Measurements from ENCODE around the gene PLCXD3. TPM values are rescaled to one million over a fixed set of nuclear protein-coding genes. Genes with fewer than 3 reads are reported as not detected.

Gene PLCXD3
- total RNA-seq, 3 donors from 2014 or later = 0.29 to 1.6 (median 1.2) TPM

DNA sequence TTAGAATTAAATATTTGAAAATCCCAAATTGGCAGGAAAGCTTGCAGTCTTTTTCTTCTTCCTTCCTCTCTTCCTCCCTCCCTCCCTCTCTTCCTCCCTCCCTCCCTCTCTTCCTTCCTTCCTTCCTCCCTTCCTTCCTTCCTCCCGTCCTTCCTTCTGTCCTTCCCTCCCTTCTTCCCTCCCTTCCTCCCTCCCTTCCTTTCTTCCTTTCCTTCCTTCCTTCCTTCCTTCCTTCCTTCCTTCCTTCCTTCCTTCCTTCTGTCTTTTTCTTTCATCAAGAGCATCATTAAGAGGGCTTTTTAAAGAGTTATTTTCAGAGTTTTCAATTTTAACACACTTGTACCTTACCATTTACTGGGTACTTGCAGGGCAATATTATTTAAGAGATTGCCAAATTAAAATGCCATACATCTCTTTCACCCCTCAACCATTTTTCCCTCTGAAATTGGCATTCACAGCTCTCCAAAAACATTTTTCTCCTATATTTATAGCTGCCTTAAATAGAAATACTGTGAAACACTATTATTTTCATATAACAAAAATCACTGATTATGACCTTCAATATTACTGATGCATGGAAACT lies 197.8 kb downstream of the PLCXD3 start:
- Histone ChIP-seq H3K4me3 (no peak overlapping the region), H3K4me1 (ENCODE audit: low read depth) (no peaks in the 10 kb centered on the region), H3K9me3 (no peaks in the 10 kb centered on the region), H3K36me3 (ENCODE audit: low read depth) (no peaks in the 10 kb centered on the region)
- intact Hi-C loops (cut with DNase I, micrococcal nuclease) = no loop called here
- no peak for DNase-seq
- no peak for ATAC-seq
- TF ChIP-seq CTCF (IDR thresholded peaks at IDR 0.05) = no peak

- DNase-seq = no peak
- Histone ChIP-seq H3K4me1 (ENCODE audit: low read depth) (no peaks in the 10 kb centered on the region), H3K4me3 (no peak overlapping the region), H3K9me3 (no peaks in the 10 kb centered on the region), H3K36me3 (ENCODE audit: low read depth) (no peaks in the 10 kb centered on the region)
- no peak for ATAC-seq
- intact Hi-C loops (cut with DNase I, micrococcal nuclease) = no loop called here
- no peak for TF ChIP-seq CTCF (IDR thresholded peaks at IDR 0.05)
These were observed 198.3 kb downstream of the PLCXD3 start for GRCh38 chr5:41312066-41312465.

GRCh38 chr5:41309275-41309674 lies 201.1 kb downstream of the PLCXD3 start:
- Histone ChIP-seq H3K4me3 (no peak overlapping the region), H3K36me3 (ENCODE audit: low read depth) (no peaks in the 10 kb centered on the region), H3K4me1 (ENCODE audit: low read depth) (no peaks in the 10 kb centered on the region), H3K9me3 (no peaks in the 10 kb centered on the region)
- intact Hi-C loops (cut with DNase I, micrococcal nuclease) = no loop called here
- no peak for TF ChIP-seq CTCF (IDR thresholded peaks at IDR 0.05)
- DNase-seq (no peak), ATAC-seq (no peak)

DNA sequence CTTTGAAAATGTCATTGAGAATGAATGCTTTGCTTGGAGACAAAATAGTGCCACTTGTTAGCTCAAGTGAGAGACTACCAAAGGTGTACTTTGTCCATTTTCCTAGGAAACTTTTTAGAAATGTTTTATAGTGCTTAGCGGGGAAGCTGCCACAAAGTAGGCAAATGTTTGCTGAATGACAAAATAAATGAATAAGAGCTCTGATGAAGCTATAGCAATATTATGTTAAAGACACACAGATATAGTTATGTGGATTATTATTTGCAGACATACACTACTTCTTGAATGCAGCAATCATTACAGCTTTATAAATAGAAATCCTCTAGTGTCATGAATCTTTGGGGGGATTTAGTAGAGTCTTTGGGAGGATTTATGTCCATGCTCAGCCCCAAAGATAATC lies 204.4 kb downstream of the PLCXD3 start:
- intact Hi-C loops (cut with DNase I, micrococcal nuclease) = no loop called here
- no peak for DNase-seq
- H3K9me3 ChIP-seq = no peaks in the 10 kb centered on the region
- no peaks in the 10 kb centered on the region for H3K4me1 ChIP-seq (ENCODE audit: low read depth)
- no peak overlapping the region for H3K4me3 ChIP-seq
- no peaks in the 10 kb centered on the region for H3K36me3 ChIP-seq (ENCODE audit: low read depth)
- no peak for ATAC-seq
- no peak for TF ChIP-seq CTCF (IDR thresholded peaks at IDR 0.05)

GRCh38 chr5:41305056-41305455 lies 205.3 kb downstream of the PLCXD3 start:
- no peak for ATAC-seq

More at GRCh38 chr5:41305056-41305455, 205.3 kb downstream of the PLCXD3 start:
- no peak for TF ChIP-seq CTCF (IDR thresholded peaks at IDR 0.05)
- Histone ChIP-seq H3K9me3 (no peaks in the 10 kb centered on the region), H3K4me1 (ENCODE audit: low read depth) (no peaks in the 10 kb centered on the region), H3K36me3 (ENCODE audit: low read depth) (no peaks in the 10 kb centered on the region), H3K4me3 (no peak overlapping the region)
- intact Hi-C loops (cut with DNase I, micrococcal nuclease) = no loop called here
- no peak for DNase-seq
